Thymus (tissue), 11 donors: ENCODE data around the gene PEPD. TPM values are rescaled to one million over a fixed set of nuclear protein-coding genes. Genes with fewer than 3 reads are reported as not detected.

Experiments
- DNase-seq, 9 donors: peaks; one replicate each; pipeline ENCODE4 v3.0.0-alpha.2; 2013; ENCODE audit warnings: low spot score in 9 of 9, low read depth in 6 of 9, missing footprints in 1 of 9
- H3K27ac ChIP-seq, 2 donors: one replicate each; pipeline ENCODE4 v1.5.1; 2013; ENCODE audit warnings: control low read depth in 1 of 2, low read depth in 1 of 2, low read length in 1 of 2, mild to moderate bottlenecking in 1 of 2, moderate library complexity in 1 of 2
- H3K27me3 ChIP-seq, 2 donors: one replicate each; pipeline ENCODE4 v1.5.1; 2013; ENCODE audit warnings: low read length in 1 of 2; ENCODE audit not compliant: control insufficient read depth in 2 of 2, insufficient read depth in 1 of 2
- H3K36me3 ChIP-seq, 2 donors: one replicate each; pipeline ENCODE4 v1.5.1; 2013; ENCODE audit warnings: low read length in 1 of 2, mild to moderate bottlenecking in 1 of 2, moderate library complexity in 1 of 2; ENCODE audit not compliant: control insufficient read depth in 2 of 2, insufficient read depth in 2 of 2
- H3K4me1 ChIP-seq, 2 donors: one replicate each; pipeline ENCODE4 v1.5.1; 2013; ENCODE audit warnings: low read length in 2 of 2; ENCODE audit not compliant: control insufficient read depth in 2 of 2, insufficient read depth in 2 of 2
- H3K4me3 ChIP-seq, 2 donors: one replicate each; pipeline ENCODE4 v1.5.1; 2013; ENCODE audit warnings: low read length in 2 of 2, control low read depth in 1 of 2, mild to moderate bottlenecking in 1 of 2
- H3K9me3 ChIP-seq, 2 donors: one replicate each; pipeline ENCODE4 v1.5.1; 2013; ENCODE audit warnings: low read length in 1 of 2, mild to moderate bottlenecking in 1 of 2; ENCODE audit not compliant: control insufficient read depth in 2 of 2, insufficient read depth in 1 of 2
- WGBS: extraction: QIAGEN DNeasy Blood & Tissue Kit; methylation state at CpG from one replicate; pipeline ENCODE4 v1.1.7; 2013; 5-methylcytosine and 5-hydroxymethylcytosine counted together
- polyA plus RNA-seq: library from polyadenylated mRNA; stranded (reverse); fragments of 200-250 nt; gene quantifications from one replicate; pipeline ENCODE4 v1.2.3, GENCODE V29; 2013
- total RNA-seq: library from RNA; stranded (reverse); fragments of 120-200 nt; gene quantifications from one replicate; pipeline ENCODE4 v1.2.4, GENCODE V29; 2013
- donor health status: healthy.

The PEPD gene
- total and polyA plus RNA-seq, 2 donors: 24.7 to 42.4 TPM

DNA sequence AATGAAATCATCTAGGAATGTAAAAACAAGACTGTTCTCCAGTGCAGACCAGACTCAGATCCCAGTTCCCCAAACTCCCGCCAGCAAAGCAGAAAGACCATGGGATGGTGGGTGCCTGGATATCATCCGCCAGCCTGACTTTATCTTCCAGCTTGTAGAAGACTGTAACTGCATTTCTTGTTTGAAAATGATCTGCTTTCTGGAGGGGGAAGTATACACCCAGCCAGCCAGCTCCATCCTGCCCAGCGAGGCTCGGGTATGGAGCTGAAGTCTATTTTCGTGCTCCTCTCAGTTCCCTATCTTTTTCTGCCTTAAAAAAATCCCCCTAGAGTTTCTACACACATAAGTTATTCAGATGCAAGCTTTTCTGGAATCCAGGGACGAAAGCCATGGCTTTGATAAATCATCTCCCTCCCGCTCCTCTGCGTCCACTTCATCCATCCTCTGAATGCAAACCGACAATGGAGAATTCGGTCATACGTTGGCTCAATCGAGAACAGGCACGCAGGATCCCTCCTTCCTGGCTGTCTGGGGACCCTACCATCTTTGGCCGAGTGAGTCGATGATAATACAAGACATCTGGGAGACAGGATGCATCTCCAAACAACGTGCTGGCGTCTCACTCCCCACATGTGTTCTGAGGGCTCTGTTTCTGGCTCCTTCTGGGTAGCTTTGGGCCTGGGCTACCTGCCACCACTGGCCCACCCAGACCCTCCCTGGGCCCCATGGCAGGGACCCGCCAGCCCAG is 116.9 kb downstream of the PEPD start:
- WGBS: 95% methylated on average over 18 of the region's 18 CpGs

DNA sequence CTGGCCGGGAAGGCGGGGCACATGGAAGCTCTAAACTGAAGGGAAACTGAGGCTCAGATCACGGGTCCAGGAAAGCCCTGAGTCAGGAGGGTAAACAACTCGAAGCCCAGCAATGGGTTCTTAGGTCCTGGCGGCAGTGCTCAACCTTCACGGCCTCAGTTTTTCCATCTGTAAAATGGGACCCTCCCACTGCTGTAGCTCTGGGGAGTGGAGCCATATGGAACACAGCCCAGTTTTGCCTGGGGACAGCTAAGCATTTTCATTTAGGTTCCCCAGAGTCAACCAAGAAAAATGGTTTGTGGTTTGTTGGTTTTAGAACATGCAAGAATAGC is 117.7 kb downstream of the PEPD start:
- Histone ChIP-seq H3K27ac (no peak overlapping the region), H3K4me1 (no peaks in the 10 kb centered on the region), H3K27me3 (no peaks in the 10 kb centered on the region), H3K4me3 (no peak overlapping the region), H3K36me3 (no peaks in the 10 kb centered on the region), H3K9me3 (no peaks in the 10 kb centered on the region)
- no peak for DNase-seq
- WGBS: 81% methylated on average over 6 of the region's 6 CpGs

More for the DNA sequence above, 116.9 kb downstream of the PEPD start:
- H3K9me3 ChIP-seq: no peaks in the 10 kb centered on the region
- no peaks in the 10 kb centered on the region for H3K36me3 ChIP-seq
- no peak overlapping the region for H3K4me3 ChIP-seq
- H3K27me3 ChIP-seq: no peaks in the 10 kb centered on the region
- no peak overlapping the region for H3K27ac ChIP-seq
- no peaks in the 10 kb centered on the region for H3K4me1 ChIP-seq
- DNase-seq: no peak

DNA sequence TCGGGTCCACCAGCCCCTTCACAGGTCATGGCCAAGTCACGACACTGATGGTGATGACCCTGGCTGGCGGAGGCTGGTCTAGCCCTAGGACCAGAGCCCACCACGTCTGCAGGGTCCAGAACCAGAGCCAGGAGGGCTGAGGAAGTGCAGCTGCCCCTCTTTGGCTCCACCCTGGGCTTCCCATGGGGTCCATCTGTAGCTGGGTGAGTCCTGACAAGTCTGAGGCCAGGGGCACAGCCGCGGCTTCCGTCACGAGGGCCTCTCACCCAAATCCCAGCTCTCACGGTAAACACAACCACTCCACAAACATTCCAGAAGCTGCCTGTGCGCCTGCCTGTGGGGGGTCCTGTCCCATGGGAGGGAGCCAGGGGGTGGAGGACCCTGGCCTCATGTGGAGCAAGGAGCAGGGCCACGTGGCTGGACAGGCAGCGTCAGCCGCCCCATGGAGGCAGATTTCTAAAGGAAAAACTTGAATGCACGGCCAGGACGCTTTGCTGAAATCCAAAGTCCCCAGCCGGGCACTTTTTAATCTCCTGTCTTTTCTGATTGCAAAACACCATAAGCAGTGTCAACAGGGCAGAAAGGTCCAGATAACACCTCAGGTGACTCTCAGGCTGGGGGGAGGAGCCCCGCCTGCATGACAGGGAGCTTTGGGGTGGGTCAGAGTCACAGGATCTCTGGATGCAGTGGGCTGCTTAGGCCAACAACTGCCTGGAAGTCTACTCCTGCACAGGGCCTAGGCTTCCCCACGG is 118.2 kb downstream of the PEPD start:
- Histone ChIP-seq H3K4me3 (no peak overlapping the region), H3K27me3 (no peaks in the 10 kb centered on the region), H3K36me3 (no peaks in the 10 kb centered on the region), H3K4me1 (no peaks in the 10 kb centered on the region), H3K9me3 (no peaks in the 10 kb centered on the region), H3K27ac (no peak overlapping the region)
- DNase-seq: no peak
- WGBS: 89% methylated on average over 18 of the region's 18 CpGs

DNA sequence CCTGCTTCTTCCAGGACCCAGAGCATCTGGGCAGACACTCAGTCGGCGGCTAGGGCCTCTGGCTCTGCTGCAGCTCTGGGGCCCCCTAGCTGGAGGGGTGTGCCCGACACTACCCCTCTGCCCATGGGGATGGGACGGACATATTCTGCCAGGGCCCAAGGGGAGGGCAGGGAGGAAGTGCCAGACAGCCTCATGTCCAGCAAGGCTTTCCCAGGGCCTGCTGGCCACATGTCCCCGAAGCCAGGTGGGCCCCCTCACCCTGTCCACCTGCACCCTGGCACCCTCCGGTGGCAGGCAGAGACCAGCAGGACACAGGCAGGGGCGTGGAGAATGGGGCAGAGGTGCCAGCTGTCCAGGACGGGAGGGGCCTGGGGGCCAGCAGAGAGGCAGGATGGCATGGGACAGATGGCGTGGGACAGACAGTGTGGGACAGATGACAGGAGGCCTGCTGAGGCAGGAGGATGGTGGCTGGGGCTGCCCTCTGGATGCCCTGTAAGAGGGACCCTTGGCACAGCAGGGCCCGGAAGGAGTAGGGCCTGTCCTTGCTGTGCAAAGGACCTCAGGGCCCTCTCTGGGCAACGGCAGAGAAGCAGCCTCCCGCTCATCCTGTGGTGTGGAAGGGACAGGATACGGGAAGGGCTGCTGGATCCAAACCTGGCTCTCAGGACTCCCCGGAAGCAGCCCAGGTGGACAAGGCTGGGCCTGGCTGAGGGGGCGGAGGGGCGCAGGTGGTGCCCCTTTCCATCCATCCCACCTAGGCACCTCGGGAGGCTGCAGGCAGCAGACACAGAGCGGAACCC is 119.0 kb downstream of the PEPD start:
- Histone ChIP-seq H3K36me3 (no peaks in the 10 kb centered on the region), H3K27ac (no peak overlapping the region), H3K4me3 (no peak overlapping the region), H3K27me3 (no peaks in the 10 kb centered on the region), H3K9me3 (no peaks in the 10 kb centered on the region), H3K4me1 (no peaks in the 10 kb centered on the region)
- WGBS: 90% methylated on average over 18 of the region's 18 CpGs
- DNase-seq: no peak

DNA sequence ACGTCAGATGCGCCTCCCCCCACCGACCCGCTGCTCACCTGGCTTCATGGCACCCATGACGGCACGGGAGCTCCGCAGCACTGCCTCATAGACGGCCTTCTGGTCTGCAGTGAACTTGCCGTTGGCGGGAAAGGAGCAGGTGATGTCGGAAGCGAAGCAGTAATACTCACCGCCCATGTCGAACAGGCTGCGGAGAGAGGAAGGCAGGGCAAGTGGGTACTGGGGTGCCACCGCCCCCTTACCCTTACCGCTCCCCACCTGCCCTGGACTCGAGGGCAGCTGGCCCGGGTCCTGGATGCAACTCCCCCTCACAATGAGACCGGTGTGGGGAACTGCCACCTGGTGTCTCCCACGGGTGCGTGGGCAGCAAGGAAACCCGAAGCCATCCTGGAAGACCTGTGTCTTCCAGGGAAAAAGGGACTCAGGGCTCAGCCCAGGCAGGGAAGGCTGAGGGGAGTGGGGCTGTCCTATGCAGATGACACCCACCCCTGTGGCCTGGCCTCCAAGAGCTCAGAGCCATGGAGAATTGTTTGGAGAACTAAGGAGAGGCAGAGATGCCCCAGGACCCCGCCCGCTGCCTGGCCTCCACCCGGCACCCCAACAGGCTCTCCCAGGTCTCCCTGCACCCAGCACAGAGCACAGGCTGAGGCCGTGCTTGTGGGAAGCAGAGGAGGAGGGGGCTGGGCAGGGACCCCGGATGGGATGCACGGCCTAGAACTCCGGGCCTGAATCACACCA is 119.7 kb downstream of the PEPD start:
- H3K36me3 ChIP-seq: no peaks in the 10 kb centered on the region
- H3K9me3 ChIP-seq: no peaks in the 10 kb centered on the region
- no peak overlapping the region for H3K4me3 ChIP-seq
- 96% methylated on average over 30 of the region's 30 CpGs for WGBS
- no peaks in the 10 kb centered on the region for H3K27me3 ChIP-seq
- no peak for DNase-seq
- H3K4me1 ChIP-seq: no peaks in the 10 kb centered on the region
- H3K27ac ChIP-seq: no peak overlapping the region

DNA sequence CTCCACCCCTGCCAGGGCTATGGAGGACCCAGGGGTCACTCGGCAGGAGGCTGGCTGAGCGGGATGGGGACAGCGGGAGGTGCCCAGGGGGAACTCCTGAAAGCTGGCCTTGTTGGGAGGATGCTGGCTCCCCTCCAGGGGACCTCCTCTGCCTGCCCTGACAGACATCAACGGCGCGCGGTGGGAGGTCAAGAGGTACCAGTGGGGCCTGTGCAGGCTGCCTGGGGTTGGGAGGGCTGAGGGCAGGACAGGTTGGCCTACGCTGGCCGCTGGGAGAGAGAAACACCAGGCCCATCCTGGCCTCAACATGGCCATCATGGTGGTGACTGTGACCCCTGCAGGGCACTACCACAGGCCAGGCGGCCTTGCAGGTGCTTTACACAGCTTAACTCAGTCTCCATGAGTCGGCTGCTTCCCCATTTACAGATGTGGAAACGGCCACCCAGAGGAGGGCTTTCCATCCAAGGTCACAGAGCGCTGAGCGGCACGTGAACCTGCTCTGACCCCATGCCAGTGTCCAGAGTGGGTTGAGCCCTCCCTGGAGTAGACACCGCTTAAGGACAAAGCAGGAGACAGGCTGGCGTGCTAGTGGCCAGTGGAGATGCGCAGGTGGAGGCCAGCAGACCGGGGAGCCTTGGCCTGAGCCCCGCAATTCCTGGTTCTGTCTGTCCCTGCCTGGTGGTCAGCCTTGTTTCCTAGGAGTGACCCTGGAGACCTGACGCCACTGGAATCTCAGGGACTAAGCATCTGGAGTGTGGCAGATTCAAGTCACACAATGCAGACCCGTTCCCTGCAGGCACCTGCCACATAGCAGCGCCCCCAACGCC is 120.5 kb downstream of the PEPD start:
- no peaks in the 10 kb centered on the region for H3K9me3 ChIP-seq
- H3K27ac ChIP-seq: no peak overlapping the region
- no peaks in the 10 kb centered on the region for H3K4me1 ChIP-seq
- WGBS: 93% methylated on average over 24 of the region's 24 CpGs
- H3K4me3 ChIP-seq: no peak overlapping the region
- no peaks in the 10 kb centered on the region for H3K36me3 ChIP-seq
- no peak for DNase-seq
- H3K27me3 ChIP-seq: no peaks in the 10 kb centered on the region

DNA sequence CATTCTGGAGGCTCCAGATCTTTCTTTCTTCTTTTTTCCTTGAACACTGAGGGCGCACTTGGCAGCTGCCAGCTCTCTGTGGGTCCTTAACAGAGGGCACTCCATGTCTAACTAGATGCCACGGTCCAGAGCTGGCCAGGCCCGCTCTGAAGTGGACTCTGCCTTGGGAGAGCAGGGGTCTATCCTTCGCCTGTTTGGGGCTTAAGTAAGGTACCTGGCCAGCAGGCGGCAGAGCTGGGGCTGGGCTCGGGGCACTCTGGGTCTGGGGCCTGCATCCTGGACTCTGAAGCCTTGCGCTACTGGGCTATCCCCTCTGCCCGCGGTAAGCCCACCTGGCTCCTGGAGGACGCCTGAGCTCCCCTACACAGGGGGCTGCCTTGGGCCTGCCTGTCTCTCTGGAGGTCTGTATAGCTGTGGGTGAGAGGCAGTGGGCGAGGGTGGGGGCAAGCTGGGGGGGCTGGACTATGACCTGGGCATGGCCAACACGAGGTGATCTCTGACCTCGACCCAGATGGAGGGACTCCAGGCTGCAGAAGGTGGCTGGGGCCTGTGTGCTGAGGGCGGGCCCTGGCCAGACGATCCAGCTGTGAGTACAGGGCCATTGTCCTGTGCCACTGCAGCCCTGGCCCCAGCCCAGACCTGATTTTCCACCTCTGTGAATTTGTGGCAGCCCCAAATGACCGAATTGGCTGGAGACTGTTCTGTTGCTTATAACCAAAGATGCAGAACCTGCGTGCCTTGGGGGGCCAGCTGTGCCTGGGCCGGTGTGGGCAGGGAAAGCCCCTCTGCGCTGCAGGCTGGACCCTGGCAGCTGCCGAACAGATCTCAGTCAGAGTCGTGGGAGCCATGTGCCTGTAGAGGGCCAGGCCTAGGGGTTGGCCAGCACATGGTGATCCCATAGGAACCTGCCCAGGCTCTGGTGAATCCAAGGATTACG is 121.6 kb downstream of the PEPD start:
- WGBS: 91% methylated on average over 22 of the region's 22 CpGs
- DNase-seq: no peak
- no peaks in the 10 kb centered on the region for H3K36me3 ChIP-seq
- H3K4me1 ChIP-seq: no peaks in the 10 kb centered on the region
- H3K4me3 ChIP-seq: no peak overlapping the region
- no peak overlapping the region for H3K27ac ChIP-seq
- H3K9me3 ChIP-seq: no peaks in the 10 kb centered on the region
- H3K27me3 ChIP-seq: no peaks in the 10 kb centered on the region
